Lower lobe of right lung (tissue), 2 donors: Measurements from ENCODE around the gene ABLIM3. TPM values are rescaled to one million over a fixed set of nuclear protein-coding genes. Genes with fewer than 3 reads are reported as not detected.

Experiments
- ATAC-seq, 2 donors: fragments of 200-7000 bp; cut with Tn5 transposase; one replicate each; pipeline ENCODE4 v1.9.1; 2020 to 2022; ENCODE audit warnings: mild to moderate bottlenecking in 2 of 2, moderate library complexity in 2 of 2
- DNase-seq: peaks from one replicate; pipeline ENCODE4 v3.0.0-alpha.2; 2020
- H3K27ac ChIP-seq: fragments of 200-600 bp; one replicate; pipeline ENCODE4 v1.8.0; 2022
- H3K27me3 ChIP-seq: fragments of 200-600 bp; one replicate; pipeline ENCODE4 v1.8.0; 2022; ENCODE audit warnings: low read depth
- H3K36me3 ChIP-seq: fragments of 200-600 bp; one replicate; pipeline ENCODE4 v1.8.0; 2022; ENCODE audit warnings: mild to moderate bottlenecking
- H3K4me1 ChIP-seq: fragments of 200-600 bp; one replicate; pipeline ENCODE4 v1.8.0; 2022
- H3K4me3 ChIP-seq: fragments of 200-600 bp; one replicate; pipeline ENCODE4 v1.8.0; 2022; ENCODE audit warnings: mild to moderate bottlenecking
- H3K9me3 ChIP-seq: fragments of 200-600 bp; one replicate; pipeline ENCODE4 v1.8.0; 2022
- CTCF ChIP-seq: fragments of 200-600 bp; IDR thresholded peaks from one replicate; pipeline ENCODE4 v1.8.0; 2022; ENCODE audit warnings: antibody characterized with exemption, mild to moderate bottlenecking
- intact Hi-C: fragments of 100-400 bp; cut with DNase I; formaldehyde crosslinking; loops from one replicate; pipeline ENCODE4 v1.11.0; 2022
- total RNA-seq: library from RNA; stranded (reverse); fragmentation: NEBNext Ultra II Directional; extraction: Animal tissue kit (Norgen Biotek cat#: 25700); gene quantifications from one replicate; pipeline ENCODE4 v1.2.1, GENCODE V29; 2021
- donor health status: DM: no; HTN: yes; CAD: no; lungs with severe emphysema.

ABLIM3 gene
- total RNA-seq, 1 donor from 2014 or later: 26.7 TPM

DNA sequence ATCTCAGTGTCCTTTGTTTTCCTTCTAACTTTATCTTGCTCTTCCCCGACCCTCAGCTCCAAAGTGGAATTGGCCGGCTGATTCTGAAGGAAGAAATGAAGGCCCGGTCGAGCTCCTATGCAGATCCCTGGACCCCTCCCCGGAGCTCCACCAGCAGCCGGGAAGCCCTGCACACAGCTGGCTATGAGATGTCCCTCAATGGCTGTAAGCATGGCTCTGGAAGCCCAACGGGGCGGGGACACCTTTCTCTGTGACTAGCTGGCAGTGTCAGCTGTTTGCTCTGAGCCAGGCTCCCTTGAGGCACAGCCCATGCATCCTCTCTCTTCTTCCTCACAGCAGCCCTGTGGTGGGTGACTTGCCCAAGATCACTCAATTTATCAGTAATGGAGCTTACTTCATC is 106.4 kb downstream of the ABLIM3 start:
- Histone ChIP-seq H3K27ac (no peak overlapping the region), H3K27me3 (no peaks in the 10 kb centered on the region), H3K4me1 (no peaks in the 10 kb centered on the region), H3K4me3 (no peak overlapping the region), H3K9me3 (no peaks in the 10 kb centered on the region), H3K36me3 (peaks cover 37% of the 10 kb centered on the region)
- DNase-seq (no peak), ATAC-seq (no peak)
- no peak for TF ChIP-seq CTCF
- intact Hi-C loops: no loop called here

DNA sequence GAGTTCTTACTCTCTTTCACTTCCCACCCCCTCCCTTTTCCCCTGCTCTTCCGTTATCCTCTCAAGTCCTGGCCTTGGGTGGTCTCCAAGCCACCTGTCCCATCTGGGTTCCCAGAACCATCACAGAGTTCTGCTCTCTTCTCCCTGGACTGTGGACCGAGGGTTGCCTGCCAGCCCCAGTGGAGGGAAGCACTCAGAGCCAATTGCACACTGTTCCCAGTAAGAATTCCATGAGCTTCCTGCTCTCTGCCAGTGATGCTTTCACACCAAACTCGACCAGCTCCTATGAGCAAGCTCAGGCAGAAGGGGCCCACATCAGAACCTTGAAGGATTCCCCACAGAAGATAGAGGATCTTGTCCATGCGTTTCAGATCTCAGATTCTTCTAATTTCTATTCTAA is 110.3 kb downstream of the ABLIM3 start:
- TF ChIP-seq CTCF: no peak
- H3K27ac ChIP-seq: no peak overlapping the region
- H3K9me3 ChIP-seq: no peaks in the 10 kb centered on the region
- intact Hi-C loops: no loop called here
- peaks cover 30% of the 10 kb centered on the region for H3K36me3 ChIP-seq
- no peak for DNase-seq
- no peaks in the 10 kb centered on the region for H3K4me1 ChIP-seq
- ATAC-seq: no peak
- H3K27me3 ChIP-seq: no peaks in the 10 kb centered on the region
- H3K4me3 ChIP-seq: no peak overlapping the region

GRCh38 chr5:149254506-149254905 is 113.2 kb downstream of the ABLIM3 start:
- H3K27me3 ChIP-seq: no peaks in the 10 kb centered on the region
- H3K27ac ChIP-seq: no peak overlapping the region
- DNase-seq (no peak), ATAC-seq (no peak)
- H3K4me1 ChIP-seq: no peaks in the 10 kb centered on the region
- no peaks in the 10 kb centered on the region for H3K9me3 ChIP-seq
- intact Hi-C loops: no loop called here
- no peak overlapping the region for H3K4me3 ChIP-seq
- no peak for TF ChIP-seq CTCF
- peaks cover 25% of the 10 kb centered on the region for H3K36me3 ChIP-seq

DNA sequence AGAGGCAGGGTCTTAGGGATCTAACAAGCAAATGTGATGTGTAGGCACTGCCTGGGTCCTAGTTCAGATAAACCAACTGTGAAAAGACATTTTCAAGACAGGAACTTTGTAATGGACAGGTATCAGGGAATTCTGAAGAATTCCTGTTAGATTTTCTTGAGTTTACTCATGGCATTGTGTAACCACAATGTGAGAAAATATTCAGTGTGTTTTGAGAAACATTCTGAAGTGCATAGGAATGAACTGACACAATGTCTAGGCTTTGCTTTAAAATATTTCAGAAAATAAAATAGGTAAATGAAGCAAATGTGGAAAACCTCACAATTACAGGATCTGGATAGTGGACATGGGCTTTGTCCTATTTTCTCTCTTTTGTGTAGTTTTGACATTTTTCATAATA is 115.2 kb downstream of the ABLIM3 start:
- Histone ChIP-seq H3K27ac (no peak overlapping the region), H3K36me3 (peaks cover 13% of the 10 kb centered on the region), H3K27me3 (no peaks in the 10 kb centered on the region), H3K4me1 (no peaks in the 10 kb centered on the region), H3K9me3 (no peaks in the 10 kb centered on the region), H3K4me3 (no peak overlapping the region)
- ATAC-seq (no peak), DNase-seq (no peak)
- intact Hi-C loops: no loop called here
- TF ChIP-seq CTCF: no peak

GRCh38 chr5:149257131-149257530 is 115.8 kb downstream of the ABLIM3 start:
- ATAC-seq (no peak), DNase-seq (no peak)
- H3K9me3 ChIP-seq: no peaks in the 10 kb centered on the region
- no peak overlapping the region for H3K4me3 ChIP-seq
- peaks cover 6% of the 10 kb centered on the region for H3K36me3 ChIP-seq
- no peaks in the 10 kb centered on the region for H3K4me1 ChIP-seq
- intact Hi-C loops: no loop called here
- no peak for TF ChIP-seq CTCF
- H3K27me3 ChIP-seq: no peaks in the 10 kb centered on the region
- no peak overlapping the region for H3K27ac ChIP-seq
